HG03565 (cell line): Measurements from ENCODE around the gene PRCC.
"Not testable (repeated sequence)": the region's sequence is repeated elsewhere in the genome, so short reads cannot be mapped to it uniquely, and the experiment has no call there.

Experiments used
- ATAC-seq: cut with Tn5 transposase; IDR thresholded peaks from one replicate; pipeline ENCODE4 v1.9.1; 2021; ENCODE audit warnings: mild to moderate bottlenecking, moderate library complexity; ENCODE audit not compliant: unreplicated experiment

Gene PRCC

GRCh38 chr1:156757572-156758253 lies 9.6 kb upstream of the PRCC start:
- ATAC-seq, result not testable (repeated sequence)

GRCh38 chr1:156760092-156760795 lies 7.1 kb upstream of the PRCC start:
- ATAC-seq, result no peak

- no peak for ATAC-seq
Measured at GRCh38 chr1:156760796-156761104, 6.6 kb upstream of the PRCC start.

DNA sequence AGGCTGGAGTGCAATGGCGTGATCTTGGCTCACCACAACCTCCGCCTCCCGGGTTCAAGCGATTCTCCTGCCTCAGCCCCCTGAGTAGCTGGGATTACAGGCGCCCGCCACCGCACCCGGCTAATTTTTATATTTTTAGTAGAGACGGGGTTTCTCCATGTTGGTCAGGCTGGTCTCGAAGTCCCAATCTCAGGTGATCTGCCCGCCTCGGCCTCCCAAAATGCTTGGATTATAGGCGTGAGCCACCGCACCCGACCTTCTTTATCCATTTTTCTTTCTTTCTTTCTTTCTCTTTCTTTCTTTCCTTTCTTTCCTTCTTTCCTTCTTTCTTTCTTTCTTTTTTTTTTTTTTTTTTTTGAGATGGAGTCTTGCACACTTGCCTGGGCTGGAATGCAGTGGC lies 2.2 kb upstream of the PRCC start:
- ATAC-seq, result not testable (repeated sequence)

GRCh38 chr1:156765666-156766065 lies 1.7 kb upstream of the PRCC start:
- no peak for ATAC-seq

- peak; percentile 3 for ATAC-seq
Measured at GRCh38 chr1:156766298-156767100, 836 bp upstream of the PRCC start.

- ATAC-seq, result peak; percentile 3
Measured at GRCh38 chr1:156767879-156768604, 707 bp downstream of the PRCC start.

DNA sequence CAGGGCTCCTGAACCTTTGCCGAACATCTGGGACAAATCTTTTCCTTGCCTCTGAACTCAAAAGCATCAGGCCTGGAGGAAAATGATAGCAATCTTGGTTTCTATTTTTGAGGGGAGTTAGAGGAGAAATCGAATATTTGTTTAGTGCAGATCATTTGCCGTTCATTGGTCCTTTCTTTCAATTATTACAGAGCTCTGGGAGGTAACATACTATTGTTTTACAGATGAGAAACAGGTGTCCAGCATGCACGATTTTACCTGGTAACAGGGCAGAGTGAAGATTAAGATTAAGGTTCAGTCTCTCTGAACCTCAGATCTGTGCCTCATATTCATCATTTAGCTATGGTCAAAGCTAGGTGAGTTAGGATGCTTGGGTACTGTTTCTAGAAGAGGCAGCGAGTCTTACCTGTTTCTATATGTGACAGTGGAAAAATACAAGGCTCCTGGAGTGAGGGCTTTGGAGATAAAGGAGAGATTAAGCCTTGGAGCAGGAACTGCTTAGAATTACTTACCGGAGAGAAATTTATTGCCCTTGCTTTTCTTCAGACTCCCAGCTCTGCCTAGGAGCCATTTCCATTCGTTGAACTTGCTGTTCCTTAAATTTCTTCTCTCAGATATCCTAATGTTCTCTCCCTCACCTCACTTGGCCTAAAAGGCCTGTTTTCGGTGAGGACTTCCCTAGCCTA lies 1.4 kb downstream of the PRCC start:
- no peak for ATAC-seq

GRCh38 chr1:156772222-156772621 lies 4.9 kb downstream of the PRCC start:
- no peak for ATAC-seq

- ATAC-seq, result no peak
Measured at GRCh38 chr1:156772728-156773497, 5.6 kb downstream of the PRCC start.

- ATAC-seq, result no peak
Measured at GRCh38 chr1:156773607-156774006, 6.3 kb downstream of the PRCC start.

GRCh38 chr1:156775799-156776198 lies 8.5 kb downstream of the PRCC start:
- ATAC-seq, result no peak

- no peak for ATAC-seq
Measured at GRCh38 chr1:156776942-156777341, 9.6 kb downstream of the PRCC start.

DNA sequence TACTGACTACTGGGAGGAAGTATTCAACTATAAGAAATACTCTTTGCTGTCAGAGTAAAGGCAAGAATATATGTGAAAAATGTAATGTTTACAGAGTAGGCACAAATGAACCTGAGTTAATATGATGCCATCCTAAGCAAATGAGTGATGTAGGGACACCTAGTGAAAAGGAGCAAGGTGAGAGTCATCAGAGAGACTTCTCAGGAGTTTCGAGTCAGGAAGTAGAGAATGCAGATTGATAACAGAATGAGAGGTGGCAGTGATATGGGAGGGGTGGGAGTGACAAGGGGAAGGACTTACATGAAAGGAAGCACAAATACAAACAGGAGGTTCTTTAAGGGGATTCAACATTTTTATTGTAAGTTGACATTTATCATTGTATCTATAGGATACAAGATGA lies 10.2 kb downstream of the PRCC start:
- no peak for ATAC-seq

DNA sequence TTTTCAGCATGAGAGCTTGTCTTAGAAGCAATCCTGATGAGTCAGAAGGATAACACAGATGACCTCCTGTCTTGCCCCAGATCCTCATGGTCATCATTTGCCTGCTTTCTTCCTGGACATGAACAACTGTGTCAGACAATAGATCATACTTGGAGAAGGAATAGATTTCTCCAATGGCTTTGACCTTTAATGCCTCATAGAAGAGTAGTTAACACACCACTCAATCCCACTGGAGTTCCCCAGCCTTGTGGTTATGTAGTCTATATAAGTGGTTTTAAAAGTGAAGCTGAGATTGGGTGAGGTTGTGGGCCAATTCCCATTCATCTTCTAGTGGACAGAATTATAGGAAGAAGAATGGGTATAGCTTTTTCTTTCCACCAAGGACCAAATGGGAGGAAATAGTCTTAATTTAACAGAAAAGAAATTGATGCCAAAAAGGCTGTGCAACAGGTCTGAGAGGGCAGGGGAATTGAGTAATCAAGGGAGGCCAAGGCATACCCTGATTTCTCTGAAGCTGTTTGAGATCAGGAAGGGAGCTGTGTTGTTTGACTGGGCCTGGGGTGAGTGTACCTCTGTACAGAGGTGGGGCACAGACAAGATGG lies 14.4 kb downstream of the PRCC start:
- ATAC-seq, result no peak

DNA sequence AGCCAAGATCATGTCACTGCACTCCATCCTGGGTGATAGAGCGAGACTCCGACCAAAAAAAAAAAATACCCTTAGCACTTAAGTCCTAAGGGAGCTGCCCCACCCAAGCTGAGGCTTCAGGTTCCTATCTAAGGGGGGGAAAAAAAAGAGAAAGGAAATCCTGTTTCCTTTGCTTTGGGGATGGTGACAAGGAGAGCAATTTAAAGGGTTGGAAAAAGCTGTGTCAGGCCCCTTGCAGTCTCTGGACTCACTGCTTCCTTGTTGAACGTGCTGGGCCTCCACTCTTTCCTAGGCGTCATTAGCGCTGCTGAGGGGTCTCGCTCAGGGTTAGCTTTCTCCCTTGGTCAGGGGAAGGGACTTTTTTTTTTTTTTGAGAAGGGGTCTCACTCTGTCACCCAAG lies 18.1 kb downstream of the PRCC start:
- no peak for ATAC-seq

GRCh38 chr1:156786640-156787039 lies 19.3 kb downstream of the PRCC start:
- ATAC-seq, result no peak

- no peak for ATAC-seq
Measured at GRCh38 chr1:156788136-156788535, 20.8 kb downstream of the PRCC start.

- no peak for ATAC-seq
Measured at GRCh38 chr1:156789621-156790318, 22.4 kb downstream of the PRCC start.
